Peyer's patch (tissue), 4 donors: Measurements from ENCODE around the gene CCR6.

Experiments
- POLR2A ChIP-seq, 2 donors: fragments of 450-650 bp; IDR thresholded peaks; one replicate each; pipeline ENCODE4 v1.5.1; 2017; ENCODE audit warnings: antibody characterized with exemption in 2 of 2, mild to moderate bottlenecking in 2 of 2, moderate library complexity in 2 of 2
- TF ChIP-seq, protein P1 (sequence below), 6 experiments: fragments of 450-650 bp in 4 of 6; fragments of 200-600 bp in 2 of 6; sonication (generic) in 1 of 6; IDR thresholded peaks; one replicate each; pipeline ENCODE4 v1.5.1; 2017 to 2019; ENCODE audit warnings: antibody characterized with exemption in 6 of 6, mild to moderate bottlenecking in 3 of 6, moderate library complexity in 1 of 6

DNA sequence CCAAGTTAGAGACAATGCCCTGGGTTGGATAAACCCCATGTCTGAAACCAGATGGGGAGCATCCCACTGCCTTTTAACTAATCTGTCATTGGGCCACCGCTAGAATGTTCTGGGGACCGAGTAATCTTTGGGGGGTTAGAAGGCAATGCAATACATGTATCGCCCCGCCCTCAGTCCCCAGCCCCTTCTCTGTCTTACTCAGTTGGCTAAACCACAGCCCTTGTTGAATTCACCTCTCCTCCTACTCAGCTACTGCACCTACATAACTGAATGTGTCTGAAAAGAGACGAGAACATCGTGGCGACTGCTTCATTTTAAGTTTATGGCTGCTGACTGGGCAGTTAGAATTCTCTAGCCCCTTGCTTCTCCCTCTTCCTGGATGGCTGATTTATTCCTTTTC is 15.1 kb upstream of the CCR6 start:
- TF ChIP-seq, protein P1, sequence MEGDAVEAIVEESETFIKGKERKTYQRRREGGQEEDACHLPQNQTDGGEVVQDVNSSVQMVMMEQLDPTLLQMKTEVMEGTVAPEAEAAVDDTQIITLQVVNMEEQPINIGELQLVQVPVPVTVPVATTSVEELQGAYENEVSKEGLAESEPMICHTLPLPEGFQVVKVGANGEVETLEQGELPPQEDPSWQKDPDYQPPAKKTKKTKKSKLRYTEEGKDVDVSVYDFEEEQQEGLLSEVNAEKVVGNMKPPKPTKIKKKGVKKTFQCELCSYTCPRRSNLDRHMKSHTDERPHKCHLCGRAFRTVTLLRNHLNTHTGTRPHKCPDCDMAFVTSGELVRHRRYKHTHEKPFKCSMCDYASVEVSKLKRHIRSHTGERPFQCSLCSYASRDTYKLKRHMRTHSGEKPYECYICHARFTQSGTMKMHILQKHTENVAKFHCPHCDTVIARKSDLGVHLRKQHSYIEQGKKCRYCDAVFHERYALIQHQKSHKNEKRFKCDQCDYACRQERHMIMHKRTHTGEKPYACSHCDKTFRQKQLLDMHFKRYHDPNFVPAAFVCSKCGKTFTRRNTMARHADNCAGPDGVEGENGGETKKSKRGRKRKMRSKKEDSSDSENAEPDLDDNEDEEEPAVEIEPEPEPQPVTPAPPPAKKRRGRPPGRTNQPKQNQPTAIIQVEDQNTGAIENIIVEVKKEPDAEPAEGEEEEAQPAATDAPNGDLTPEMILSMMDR (IDR thresholded peaks at IDR 0.05), result no peak
- no peak for TF ChIP-seq POLR2A (IDR thresholded peaks at IDR 0.05)
